GM18507 (cell line): Measurements from ENCODE around the gene RPH3AL.

ENCODE experiments used
- DNase-seq: peaks from one replicate; pipeline ENCODE4 v3.0.0; 2011; ENCODE audit warnings: low read depth; ENCODE audit not compliant: insufficient read length; ENCODE audit errors: extremely low spot score
- FAIRE-seq: peaks from 2 replicates; lab custom pipeline; 2011; peaks lifted over from hg19 to GRCh38; lab: Jason Lieb, UNC

RPH3AL gene

GRCh38 chr17:354651-355556, 2.3 kb upstream of the RPH3AL start:
- FAIRE-seq (no peak), DNase-seq (no peak)

- DNase-seq: no peak
- FAIRE-seq: no peak
These were observed 1.2 kb upstream of the RPH3AL start for GRCh38 chr17:353838-354234.

GRCh38 chr17:353213-353837, 718 bp upstream of the RPH3AL start:
- no peak for FAIRE-seq
- no peak for DNase-seq

- FAIRE-seq (no peak), DNase-seq (no peak)
These were observed 659 bp downstream of the RPH3AL start for GRCh38 chr17:351875-352420.

GRCh38 chr17:351449-351738, 1.2 kb downstream of the RPH3AL start:
- FAIRE-seq (no peak), DNase-seq (no peak)

- FAIRE-seq (no peak), DNase-seq (no peak)
These were observed 1.7 kb downstream of the RPH3AL start for GRCh38 chr17:350706-351448.

- FAIRE-seq (no peak), DNase-seq (no peak)
These were observed 2.9 kb downstream of the RPH3AL start for GRCh38 chr17:349666-350065.

GRCh38 chr17:348692-349425, 3.7 kb downstream of the RPH3AL start:
- FAIRE-seq: no peak

GRCh38 chr17:348012-348411, 4.6 kb downstream of the RPH3AL start:
- FAIRE-seq (no peak), DNase-seq (no peak)

More at GRCh38 chr17:348692-349425, 3.7 kb downstream of the RPH3AL start:
- DNase-seq: no peak

GRCh38 chr17:347309-347899, 5.2 kb downstream of the RPH3AL start:
- DNase-seq: no peak
- FAIRE-seq: no peak

- DNase-seq: no peak
- no peak for FAIRE-seq
These were observed 6.4 kb downstream of the RPH3AL start for GRCh38 chr17:345992-346785.

GRCh38 chr17:345261-345660, 7.3 kb downstream of the RPH3AL start:
- no peak for DNase-seq
- no peak for FAIRE-seq

GRCh38 chr17:343875-344752, 8.5 kb downstream of the RPH3AL start:
- DNase-seq: no peak
- FAIRE-seq: no peak

- FAIRE-seq: no peak
- DNase-seq: no peak
These were observed 9.4 kb downstream of the RPH3AL start for GRCh38 chr17:343211-343610.

- FAIRE-seq (no peak), DNase-seq (no peak)
These were observed 12.5 kb downstream of the RPH3AL start for GRCh38 chr17:340074-340473.

GRCh38 chr17:339193-340061, 13.2 kb downstream of the RPH3AL start:
- no peak for FAIRE-seq
- no peak for DNase-seq
